ENCODE measurements around the gene CD300C.
"Not testable (repeated sequence)": the region's sequence is repeated elsewhere in the genome, so short reads cannot be mapped to it uniquely, and the experiment has no call there.

The CD300C gene

DNA sequence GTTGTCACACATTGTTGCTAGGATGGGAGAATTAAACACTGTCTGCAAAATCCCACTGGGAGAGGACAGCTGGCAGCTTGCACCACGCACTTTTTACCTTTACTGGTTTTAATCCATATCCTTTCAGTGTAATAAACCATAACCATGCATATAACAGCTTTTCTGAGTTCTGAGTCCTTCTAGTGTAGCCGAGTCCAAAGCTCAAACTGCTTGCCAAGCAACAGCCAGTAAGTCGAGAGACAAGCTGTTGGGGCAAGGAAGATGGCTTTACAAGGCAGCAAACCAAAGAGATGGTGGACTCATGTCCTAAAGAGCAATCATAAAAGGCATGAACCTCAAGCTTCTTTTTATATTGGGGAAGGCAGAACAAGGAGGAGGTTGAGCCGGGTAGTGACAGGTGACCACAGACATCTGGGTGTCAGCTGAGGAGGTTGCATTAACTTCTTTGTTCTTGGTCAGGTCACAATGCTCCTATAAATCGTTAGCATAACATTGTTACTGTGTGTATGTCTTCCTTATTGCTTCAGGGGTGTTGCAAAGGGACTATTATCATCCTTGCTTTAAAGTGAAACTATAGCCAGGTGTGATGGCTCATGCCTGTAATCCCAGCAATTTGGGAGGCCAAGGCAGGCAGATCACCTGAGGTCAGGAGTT, 28.7 kb upstream of the CD300C start:
- Histone ChIP-seq H3K4me3 (ENCODE audit: low read depth in 1 of 5, low read length in 5 of 5) (no peak overlapping the region), H3K9ac (ENCODE audit: low read length in 5 of 5) (no peak overlapping the region), H3K27me3 (ENCODE audit: control insufficient read depth in 5 of 5, insufficient read depth in 4 of 5, low read length in 5 of 5) (peaks cover 3 to 10% (median 5%) of the 10 kb centered on the region in 5 donors), H3K4me1 (ENCODE audit: control insufficient read depth in 5 of 5, insufficient read depth in 5 of 5, low read length in 5 of 5) (peaks cover 0 to 4% (median 3%) of the 10 kb centered on the region in 5 donors), H3K36me3 (ENCODE audit: control insufficient read depth in 5 of 5, insufficient read depth in 5 of 5, low read length in 5 of 5) (no peaks in the 10 kb centered on the region), H3K27ac (ENCODE audit: low read depth, low read length) (no peak overlapping the region), H3K9me3 (ENCODE audit: control insufficient read depth in 5 of 5, low read length in 5 of 5) (peaks cover 0 to 5% (median 0%) of the 10 kb centered on the region in 5 donors)

GRCh38 chr17:74573635-74574034, 27.7 kb upstream of the CD300C start:
- H3K36me3 ChIP-seq (ENCODE audit: control insufficient read depth in 5 of 5, insufficient read depth in 5 of 5, low read length in 5 of 5); H3K4me1 ChIP-seq (ENCODE audit: control insufficient read depth in 5 of 5, insufficient read depth in 5 of 5, low read length in 5 of 5); H3K9me3 ChIP-seq (ENCODE audit: control insufficient read depth in 5 of 5, low read length in 5 of 5); H3K4me3 ChIP-seq (ENCODE audit: low read depth in 1 of 5, low read length in 5 of 5); H3K9ac ChIP-seq (ENCODE audit: low read length in 5 of 5); H3K27ac ChIP-seq (ENCODE audit: low read depth, low read length): not testable (repeated sequence)
- peaks cover 2 to 19% (median 4%) of the 10 kb centered on the region in 5 donors for H3K27me3 ChIP-seq (ENCODE audit: control insufficient read depth in 5 of 5, insufficient read depth in 4 of 5, low read length in 5 of 5)

DNA sequence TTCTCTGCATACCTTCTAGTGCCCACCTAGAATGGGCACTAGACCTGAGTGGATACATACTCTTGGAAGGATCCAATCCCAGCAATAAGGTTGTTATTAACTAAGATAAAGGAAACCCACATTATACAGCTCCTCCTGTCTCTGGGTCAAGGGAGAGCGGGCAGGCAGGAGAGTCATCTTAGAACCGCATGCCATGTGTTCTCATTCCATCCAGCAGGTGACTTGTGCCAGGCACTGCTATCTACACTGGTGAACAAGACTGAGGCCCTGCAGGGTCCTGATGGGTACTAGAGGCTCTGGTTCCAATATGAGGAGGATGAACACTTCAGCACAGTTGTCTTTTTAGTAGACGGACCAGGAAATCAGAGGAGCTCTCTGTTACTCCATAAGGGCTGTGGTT, 27.3 kb upstream of the CD300C start:
- Histone ChIP-seq H3K27ac (ENCODE audit: low read depth, low read length) (no peak overlapping the region), H3K36me3 (ENCODE audit: control insufficient read depth in 5 of 5, insufficient read depth in 5 of 5, low read length in 5 of 5) (no peaks in the 10 kb centered on the region), H3K9me3 (ENCODE audit: control insufficient read depth in 5 of 5, low read length in 5 of 5) (peaks cover 0 to 5% (median 0%) of the 10 kb centered on the region in 5 donors), H3K4me1 (ENCODE audit: control insufficient read depth in 5 of 5, insufficient read depth in 5 of 5, low read length in 5 of 5) (peaks cover 0 to 10% (median 0%) of the 10 kb centered on the region in 5 donors), H3K4me3 (ENCODE audit: low read depth in 1 of 5, low read length in 5 of 5) (no peak overlapping the region), H3K9ac (ENCODE audit: low read length in 5 of 5) (no peak overlapping the region), H3K27me3 (ENCODE audit: control insufficient read depth in 5 of 5, insufficient read depth in 4 of 5, low read length in 5 of 5) (peaks cover 2 to 21% (median 3%) of the 10 kb centered on the region in 5 donors)

GRCh38 chr17:74571621-74572270, 25.8 kb upstream of the CD300C start:
- H3K27ac ChIP-seq (ENCODE audit: low read depth, low read length): no peak overlapping the region
- peaks cover 2 to 20% (median 3%) of the 10 kb centered on the region in 5 donors for H3K27me3 ChIP-seq (ENCODE audit: control insufficient read depth in 5 of 5, insufficient read depth in 4 of 5, low read length in 5 of 5)
- H3K4me3 ChIP-seq (ENCODE audit: low read depth in 1 of 5, low read length in 5 of 5): no peak overlapping the region
- H3K36me3 ChIP-seq (ENCODE audit: control insufficient read depth in 5 of 5, insufficient read depth in 5 of 5, low read length in 5 of 5): no peaks in the 10 kb centered on the region
- H3K9me3 ChIP-seq (ENCODE audit: control insufficient read depth in 5 of 5, low read length in 5 of 5): peaks cover 0 to 5% (median 0%) of the 10 kb centered on the region in 5 donors
- H3K9ac ChIP-seq (ENCODE audit: low read length in 5 of 5): no peak overlapping the region
- peaks cover 0 to 14% (median 3%) of the 10 kb centered on the region in 5 donors for H3K4me1 ChIP-seq (ENCODE audit: control insufficient read depth in 5 of 5, insufficient read depth in 5 of 5, low read length in 5 of 5)

DNA sequence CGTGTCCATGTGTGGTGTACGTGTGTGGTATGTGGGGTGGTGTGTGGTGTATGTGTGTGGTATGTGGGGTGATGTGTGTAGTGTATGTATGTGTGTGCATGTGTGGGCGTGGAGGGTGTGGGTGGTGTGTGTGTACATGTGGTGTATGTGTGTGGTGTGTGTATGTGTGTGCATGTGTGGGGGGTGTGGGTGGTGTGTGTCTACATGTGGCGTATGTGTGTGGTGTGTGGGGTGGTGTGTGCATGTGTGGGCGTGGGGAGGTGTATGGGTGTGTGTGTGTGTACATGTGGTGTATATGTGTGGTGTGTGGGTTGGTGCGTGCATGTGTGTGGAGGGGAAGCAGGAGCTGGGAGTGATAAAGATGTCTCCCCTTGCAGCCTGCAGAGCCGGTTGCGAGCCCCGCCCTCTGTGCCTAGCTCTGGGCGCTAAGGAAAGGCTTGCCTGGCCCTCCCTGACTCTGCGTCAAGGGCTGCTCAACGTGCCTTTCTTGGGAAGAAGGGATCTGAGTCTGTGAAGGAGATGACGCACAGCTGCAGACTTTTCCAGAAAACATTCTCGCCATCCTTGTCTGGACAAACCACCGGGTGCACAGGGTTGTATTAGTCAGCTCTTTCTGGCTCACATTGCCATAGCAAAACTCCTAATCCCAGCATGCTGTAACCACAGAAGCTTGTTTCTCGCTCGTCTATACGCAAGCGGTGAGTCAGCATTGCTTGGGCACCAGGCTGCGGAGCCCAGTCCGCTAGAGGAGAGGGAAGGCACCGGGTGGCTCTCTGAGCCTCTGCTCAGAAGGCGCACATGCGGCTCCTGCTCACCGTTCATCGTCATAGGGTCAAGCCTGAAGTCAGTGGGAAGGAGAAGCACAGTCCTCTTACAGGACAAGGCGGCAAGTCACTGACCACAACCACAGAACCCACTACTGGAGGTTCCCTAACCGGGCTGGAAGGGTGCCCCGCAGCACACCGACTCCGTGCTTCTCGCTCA, 23.4 kb upstream of the CD300C start:
- peaks cover under 1 to 15% (median 10%) of the 10 kb centered on the region in 5 donors for H3K27me3 ChIP-seq (ENCODE audit: control insufficient read depth in 5 of 5, insufficient read depth in 4 of 5, low read length in 5 of 5)
- peaks cover 0 to 14% (median 3%) of the 10 kb centered on the region in 5 donors for H3K4me1 ChIP-seq (ENCODE audit: control insufficient read depth in 5 of 5, insufficient read depth in 5 of 5, low read length in 5 of 5)
- H3K9ac ChIP-seq (ENCODE audit: low read length in 5 of 5): no peak overlapping the region
- H3K4me3 ChIP-seq (ENCODE audit: low read depth in 1 of 5, low read length in 5 of 5): no peak overlapping the region
- H3K27ac ChIP-seq (ENCODE audit: low read depth, low read length): no peak overlapping the region
- H3K9me3 ChIP-seq (ENCODE audit: control insufficient read depth in 5 of 5, low read length in 5 of 5): peaks cover 0 to 5% (median 0%) of the 10 kb centered on the region in 5 donors
- H3K36me3 ChIP-seq (ENCODE audit: control insufficient read depth in 5 of 5, insufficient read depth in 5 of 5, low read length in 5 of 5): no peaks in the 10 kb centered on the region

GRCh38 chr17:74568106-74568873, 22.4 kb upstream of the CD300C start:
- Histone ChIP-seq H3K9me3 (ENCODE audit: control insufficient read depth in 5 of 5, low read length in 5 of 5) (peaks cover 0 to 5% (median 0%) of the 10 kb centered on the region in 5 donors), H3K9ac (ENCODE audit: low read length in 5 of 5) (no peak overlapping the region), H3K4me3 (ENCODE audit: low read depth in 1 of 5, low read length in 5 of 5) (no peak overlapping the region), H3K4me1 (ENCODE audit: control insufficient read depth in 5 of 5, insufficient read depth in 5 of 5, low read length in 5 of 5) (peaks cover 0 to 14% (median 3%) of the 10 kb centered on the region in 5 donors), H3K27ac (ENCODE audit: low read depth, low read length) (no peak overlapping the region), H3K36me3 (ENCODE audit: control insufficient read depth in 5 of 5, insufficient read depth in 5 of 5, low read length in 5 of 5) (no peaks in the 10 kb centered on the region), H3K27me3 (ENCODE audit: control insufficient read depth in 5 of 5, insufficient read depth in 4 of 5, low read length in 5 of 5) (peaks cover 0 to 15% (median 13%) of the 10 kb centered on the region in 5 donors)

GRCh38 chr17:74567397-74567796, 21.5 kb upstream of the CD300C start, which contains the start of gene CD300H:
TSS of gene CD300H (minus strand) at chr17:74567509.
- Histone ChIP-seq H3K36me3 (ENCODE audit: control insufficient read depth in 5 of 5, insufficient read depth in 5 of 5, low read length in 5 of 5) (no peaks in the 10 kb centered on the region), H3K9me3 (ENCODE audit: control insufficient read depth in 5 of 5, low read length in 5 of 5) (peaks cover 0 to 5% (median 0%) of the 10 kb centered on the region in 5 donors), H3K27ac (ENCODE audit: low read depth, low read length) (no peak within 1 kb of the TSS), H3K27me3 (ENCODE audit: control insufficient read depth in 5 of 5, insufficient read depth in 4 of 5, low read length in 5 of 5) (peaks cover 0 to 21% (median 15%) of the 10 kb centered on the region in 5 donors), H3K4me3 (ENCODE audit: low read depth in 1 of 5, low read length in 5 of 5) (no peak within 1 kb of the TSS), H3K9ac (ENCODE audit: low read length in 5 of 5) (no peak within 1 kb of the TSS), H3K4me1 (ENCODE audit: control insufficient read depth in 5 of 5, insufficient read depth in 5 of 5, low read length in 5 of 5) (peaks cover 0 to 14% (median 3%) of the 10 kb centered on the region in 5 donors)

DNA sequence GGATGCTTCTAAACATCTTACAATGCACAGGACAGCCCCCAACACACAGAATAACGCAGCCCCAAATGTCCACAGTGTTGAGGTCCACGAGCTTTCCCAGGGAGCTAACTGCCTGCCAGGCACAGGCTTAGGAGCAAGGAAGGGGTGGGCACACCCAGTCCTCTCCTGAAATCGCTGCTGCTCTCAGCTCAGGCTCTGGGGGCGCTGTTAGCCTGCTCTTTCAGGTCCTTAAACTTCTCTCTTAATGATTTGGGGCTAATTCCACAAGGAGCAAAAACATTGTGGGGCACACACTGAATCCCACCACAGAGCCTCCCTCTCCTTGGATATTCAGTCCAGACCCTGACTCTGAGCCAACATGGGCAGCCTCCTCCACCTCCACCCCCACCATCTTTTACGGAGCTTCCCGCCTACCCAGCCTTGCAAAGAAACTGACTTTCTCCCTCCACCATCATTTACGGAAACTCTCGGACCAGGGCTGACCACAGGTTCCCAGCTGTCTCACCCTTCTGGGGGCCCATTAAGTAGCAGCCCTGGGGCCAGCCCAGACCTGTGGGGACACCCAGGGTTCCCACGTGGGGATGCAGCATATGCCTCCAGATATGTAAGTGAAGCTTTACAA, 20.3 kb upstream of the CD300C start:
- Histone ChIP-seq H3K36me3 (ENCODE audit: control insufficient read depth in 5 of 5, insufficient read depth in 5 of 5, low read length in 5 of 5) (no peaks in the 10 kb centered on the region), H3K27ac (ENCODE audit: low read depth, low read length) (no peak overlapping the region), H3K4me1 (ENCODE audit: control insufficient read depth in 5 of 5, insufficient read depth in 5 of 5, low read length in 5 of 5) (peaks cover 0 to 14% (median 3%) of the 10 kb centered on the region in 5 donors), H3K27me3 (ENCODE audit: control insufficient read depth in 5 of 5, insufficient read depth in 4 of 5, low read length in 5 of 5) (peaks cover 0 to 24% (median 17%) of the 10 kb centered on the region in 5 donors), H3K9ac (ENCODE audit: low read length in 5 of 5) (no peak overlapping the region), H3K9me3 (ENCODE audit: control insufficient read depth in 5 of 5, low read length in 5 of 5) (no peaks in the 10 kb centered on the region), H3K4me3 (ENCODE audit: low read depth in 1 of 5, low read length in 5 of 5) (no peak overlapping the region)

- Histone ChIP-seq H3K4me3 (ENCODE audit: low read depth in 1 of 5, low read length in 5 of 5) (no peak overlapping the region), H3K9ac (ENCODE audit: low read length in 5 of 5) (no peak overlapping the region), H3K27me3 (ENCODE audit: control insufficient read depth in 5 of 5, insufficient read depth in 4 of 5, low read length in 5 of 5) (peaks cover 0 to 24% (median 18%) of the 10 kb centered on the region in 5 donors), H3K27ac (ENCODE audit: low read depth, low read length) (no peak overlapping the region), H3K9me3 (ENCODE audit: control insufficient read depth in 5 of 5, low read length in 5 of 5) (no peaks in the 10 kb centered on the region), H3K36me3 (ENCODE audit: control insufficient read depth in 5 of 5, insufficient read depth in 5 of 5, low read length in 5 of 5) (no peaks in the 10 kb centered on the region), H3K4me1 (ENCODE audit: control insufficient read depth in 5 of 5, insufficient read depth in 5 of 5, low read length in 5 of 5) (peaks cover 0 to 14% (median 2%) of the 10 kb centered on the region in 5 donors)
Measured at GRCh38 chr17:74565126-74565525, 19.2 kb upstream of the CD300C start.
